ENCODE measurements around the gene ABCC4. TPM values are rescaled to one million over a fixed set of nuclear protein-coding genes. Genes with fewer than 3 reads are reported as not detected.
A peak's percentile ranks its signal among the peaks of the same experiment; 100 is the strongest.
"Not testable (repeated sequence)": the region's sequence is repeated elsewhere in the genome, so short reads cannot be mapped to it uniquely, and the experiment has no call there.

ABCC4 gene
- total RNA-seq, 1 experiment from 2014 or later, result 52.0 TPM

GRCh38 chr13:95199896-95200295 lies 101.4 kb downstream of the ABCC4 start:
- H3K27ac ChIP-seq (ENCODE audit: low read depth, low read length, poor library complexity, severe bottlenecking), result no peak overlapping the region
- H3K27me3 ChIP-seq (replicated peaks; ENCODE audit: insufficient read depth, low read depth, low read length, poor library complexity), result no peaks in the 10 kb centered on the region
- no peaks in the 10 kb centered on the region for H3K36me3 ChIP-seq (ENCODE audit: insufficient read depth, low read length, poor library complexity, severe bottlenecking)
- H3K4me1 ChIP-seq (ENCODE audit: insufficient read depth, low read length, poor library complexity, severe bottlenecking), result peaks cover 7% of the 10 kb centered on the region
- POLR2A ChIA-PET (ENCODE audit: low non-redundant PET), result no interaction called here
- no peaks in the 10 kb centered on the region for H3K9me3 ChIP-seq (ENCODE audit: low read depth, low read length, poor library complexity, severe bottlenecking)
- no peak overlapping the region for H3K4me3 ChIP-seq (ENCODE audit: low read depth, low read length, poor library complexity, severe bottlenecking)
- CTCF ChIA-PET, result no interaction called here
- intact Hi-C loops (cut with micrococcal nuclease; ENCODE audit: unreplicated experiment), result no loop called here
- no peak for DNase-seq (ENCODE audit: low spot score)
- no TSS peak for BruUV-seq (replicated peaks)
- no peak for TF ChIP-seq EZH2 (IDR thresholded peaks at IDR 0.05; ENCODE audit: borderline replicate concordance, low read depth, low read length, poor library complexity, severe bottlenecking)
- no peak for TF ChIP-seq CTCF (conservative IDR thresholded peaks at IDR 0.05; ENCODE audit: low read depth, low read length)

GRCh38 chr13:95198606-95199005 lies 102.6 kb downstream of the ABCC4 start:
- H3K4me3 ChIP-seq (ENCODE audit: low read depth, low read length, poor library complexity, severe bottlenecking); CTCF ChIA-PET; H3K36me3 ChIP-seq (ENCODE audit: insufficient read depth, low read length, poor library complexity, severe bottlenecking); H3K27ac ChIP-seq (ENCODE audit: low read depth, low read length, poor library complexity, severe bottlenecking); H3K27me3 ChIP-seq (replicated peaks; ENCODE audit: insufficient read depth, low read depth, low read length, poor library complexity); BruUV-seq (replicated peaks); DNase-seq (ENCODE audit: low spot score); intact Hi-C loops (cut with micrococcal nuclease; ENCODE audit: unreplicated experiment); POLR2A ChIA-PET (ENCODE audit: low non-redundant PET); H3K9me3 ChIP-seq (ENCODE audit: low read depth, low read length, poor library complexity, severe bottlenecking): not testable (repeated sequence)
- peaks cover 19% of the 10 kb centered on the region for H3K4me1 ChIP-seq (ENCODE audit: insufficient read depth, low read length, poor library complexity, severe bottlenecking)

- ChIA-PET CTCF (interaction anchor here (0.6 kb wide), 1 partner anchor 8 kb away, joined by 5 read pairs; no protein-coding TSS in a partner anchor), POLR2A (ENCODE audit: low non-redundant PET) (no interaction called here)
- no peaks in the 10 kb centered on the region for H3K9me3 ChIP-seq (ENCODE audit: low read depth, low read length, poor library complexity, severe bottlenecking)
These were observed 103.7 kb downstream of the ABCC4 start for GRCh38 chr13:95197548-95197947.

More at GRCh38 chr13:95197548-95197947, 103.7 kb downstream of the ABCC4 start:
- no peak for TF ChIP-seq EZH2 (IDR thresholded peaks at IDR 0.05; ENCODE audit: borderline replicate concordance, low read depth, low read length, poor library complexity, severe bottlenecking)
- no peak for TF ChIP-seq CTCF (conservative IDR thresholded peaks at IDR 0.05; ENCODE audit: low read depth, low read length)
- peaks cover 2% of the 10 kb centered on the region for H3K36me3 ChIP-seq (ENCODE audit: insufficient read depth, low read length, poor library complexity, severe bottlenecking)
- intact Hi-C loops (cut with micrococcal nuclease; ENCODE audit: unreplicated experiment), result no loop called here
- peaks cover 23% of the 10 kb centered on the region for H3K4me1 ChIP-seq (ENCODE audit: insufficient read depth, low read length, poor library complexity, severe bottlenecking)
- H3K4me3 ChIP-seq (ENCODE audit: low read depth, low read length, poor library complexity, severe bottlenecking), result no peak overlapping the region
- peak; percentile 48 for DNase-seq (ENCODE audit: low spot score)
- H3K27ac ChIP-seq (ENCODE audit: low read depth, low read length, poor library complexity, severe bottlenecking), result peak overlapping the region; percentile 83
- no peaks in the 10 kb centered on the region for H3K27me3 ChIP-seq (replicated peaks; ENCODE audit: insufficient read depth, low read depth, low read length, poor library complexity)
- BruUV-seq (replicated peaks), result no TSS peak

Data from A673 (cell line).